Small intestine (tissue), 7 donors: ENCODE measurements around the gene DAAM1. TPM values are rescaled to one million over a fixed set of nuclear protein-coding genes. Genes with fewer than 3 reads are reported as not detected.

Experiments used
- DNase-seq, 2 donors: peaks; one replicate each; pipeline versions ENCODE4 v3.0.0 to v3.0.0-alpha.2; 2013
- FAIRE-seq: peaks from 2 replicates; lab custom pipeline; 2012; peaks lifted over from hg19 to GRCh38; lab: Jason Lieb, UNC
- H3K27ac ChIP-seq, 3 donors: one replicate each; pipeline ENCODE4 v1.5.1; 2013; ENCODE audit warnings: low read length in 2 of 3, mild to moderate bottlenecking in 2 of 3, control low read depth in 1 of 3, inconsistent platforms in 1 of 3, low read depth in 1 of 3, moderate library complexity in 1 of 3
- H3K27me3 ChIP-seq, 3 donors: one replicate each; pipeline ENCODE4 v1.6.1; 2013; ENCODE audit warnings: low read length in 3 of 3, inconsistent platforms in 1 of 3; ENCODE audit not compliant: control insufficient read depth in 3 of 3, insufficient read depth in 3 of 3
- H3K36me3 ChIP-seq, 3 donors: one replicate each; pipeline ENCODE4 v1.6.1; 2013; ENCODE audit warnings: low read length in 3 of 3, inconsistent platforms in 1 of 3, low read depth in 1 of 3, mild to moderate bottlenecking in 1 of 3, moderate library complexity in 1 of 3; ENCODE audit not compliant: control insufficient read depth in 3 of 3, insufficient read depth in 2 of 3
- H3K4me1 ChIP-seq, 3 donors: one replicate each; pipeline ENCODE4 v1.6.1; 2013; ENCODE audit warnings: low read length in 2 of 3, inconsistent platforms in 1 of 3, low read depth in 1 of 3, mild to moderate bottlenecking in 1 of 3, moderate library complexity in 1 of 3; ENCODE audit not compliant: control insufficient read depth in 3 of 3, insufficient read depth in 2 of 3
- H3K4me3 ChIP-seq, 3 donors: one replicate each; pipeline ENCODE4 v1.5.1; 2013; ENCODE audit warnings: low read length in 3 of 3, control low read depth in 1 of 3, inconsistent platforms in 1 of 3, low read depth in 1 of 3, mild to moderate bottlenecking in 1 of 3, moderate library complexity in 1 of 3
- H3K9me3 ChIP-seq, 2 donors: one replicate each; pipeline ENCODE4 v1.6.1; 2013; ENCODE audit warnings: low read depth in 1 of 2, low read length in 1 of 2; ENCODE audit not compliant: control insufficient read depth in 2 of 2, insufficient read depth in 1 of 2
- WGBS, 3 donors: extraction: QIAGEN DNeasy Blood & Tissue Kit; methylation state at CpG; one replicate each; pipeline ENCODE4 v1.1.7; 2013; 5-methylcytosine and 5-hydroxymethylcytosine counted together
- polyA plus RNA-seq, 4 donors: library from polyadenylated mRNA; stranded (reverse) in 3 of 4; unstranded in 1 of 4; fragments of 200-250 nt in 3 of 4; fragments of 120-200 nt in 1 of 4; gene quantifications; one replicate each; pipeline versions ENCODE4 v1.2.1 to v1.2.3, GENCODE V29; 2013
- donor health status: healthy with polysubstance abuse.
- donor health status: control.
- donor health status: control.
- donor health status: Bipolar disorder and iron deficiency.
- donor health status: healthy.

DAAM1 gene
- polyA plus RNA-seq, 4 donors: 5.4 to 34.0 (median 11.9) TPM

- peak; percentile 12 to 90 for DNase-seq
- WGBS, 3 donors: 60 to 71% (median 62%) methylated on average over 3 of the region's 3 CpGs
- Histone ChIP-seq H3K9me3 (no peaks in the 10 kb centered on the region), H3K27me3 (no peaks in the 10 kb centered on the region), H3K4me1 (peaks cover 0 to 35% (median 0%) of the 10 kb centered on the region in 3 donors), H3K27ac (peak overlapping the region in 1 of 3 donors; percentile 81), H3K4me3 (no peak overlapping the region), H3K36me3 (peaks cover 0 to 25% (median 10%) of the 10 kb centered on the region in 3 donors)
- FAIRE-seq: no peak
Observed at GRCh38 chr14:59347915-59348314, 159.4 kb downstream of the DAAM1 start.

DNA sequence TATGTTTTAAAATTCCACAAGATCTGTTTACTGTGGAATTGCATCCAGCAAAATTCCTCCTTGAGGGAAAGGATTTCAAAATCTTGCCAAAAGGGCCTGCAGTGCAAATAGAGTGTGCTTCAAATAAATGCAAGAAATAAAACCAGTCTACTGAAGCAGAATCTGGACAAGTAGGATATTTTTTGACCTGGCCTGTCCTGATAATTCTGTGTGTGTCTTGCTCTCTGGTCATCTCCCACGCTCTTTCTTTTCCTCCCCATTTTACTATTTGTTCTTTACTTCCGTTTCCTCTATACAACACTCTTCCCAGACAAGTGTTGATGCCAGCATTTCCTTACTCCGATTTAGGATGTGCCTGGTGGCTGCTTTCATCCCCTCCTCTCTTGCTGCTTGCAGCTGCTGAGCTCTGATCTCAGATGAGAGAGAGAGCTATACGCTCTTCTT is 160.8 kb downstream of the DAAM1 start:
- Histone ChIP-seq H3K36me3 (peaks cover 0 to 32% (median 10%) of the 10 kb centered on the region in 3 donors), H3K4me3 (no peak overlapping the region), H3K4me1 (peaks cover 0 to 27% (median 0%) of the 10 kb centered on the region in 3 donors), H3K27me3 (no peaks in the 10 kb centered on the region), H3K27ac (peak overlapping the region in 2 of 3 donors; percentile 15 to 26), H3K9me3 (no peaks in the 10 kb centered on the region)
- DNase-seq (no peak), FAIRE-seq (no peak)
- WGBS, 3 donors: 66 to 92% (median 91%) methylated on average over 4 of the region's 4 CpGs

DNA sequence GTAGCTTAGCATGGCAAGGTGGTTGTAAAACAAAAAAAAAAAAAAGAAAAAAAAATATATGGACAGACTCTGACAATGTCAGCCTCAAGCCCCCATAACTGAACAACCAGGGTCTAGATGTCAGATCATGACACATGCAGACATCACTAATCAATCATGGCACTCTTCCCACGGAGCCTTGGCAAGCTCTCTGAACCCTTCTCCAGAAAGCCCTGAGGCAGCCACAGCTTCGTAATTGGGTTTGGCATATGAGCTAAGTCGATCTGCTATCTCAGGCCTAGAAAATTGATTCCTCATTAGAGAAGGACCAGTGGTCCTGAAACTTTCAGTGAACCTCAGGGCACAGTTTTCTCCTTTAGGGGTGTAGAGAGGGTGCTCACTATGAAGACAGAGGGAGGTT is 164.5 kb downstream of the DAAM1 start:
- FAIRE-seq: no peak
- WGBS, 3 donors: 87 to 94% (median 91%) methylated on average over 3 of the region's 3 CpGs
- Histone ChIP-seq H3K36me3 (peaks cover 0 to 39% (median 8%) of the 10 kb centered on the region in 3 donors), H3K4me1 (peaks cover 0 to 12% (median 0%) of the 10 kb centered on the region in 3 donors), H3K9me3 (no peaks in the 10 kb centered on the region), H3K27me3 (no peaks in the 10 kb centered on the region), H3K27ac (no peak overlapping the region), H3K4me3 (no peak overlapping the region)
- DNase-seq: no peak

DNA sequence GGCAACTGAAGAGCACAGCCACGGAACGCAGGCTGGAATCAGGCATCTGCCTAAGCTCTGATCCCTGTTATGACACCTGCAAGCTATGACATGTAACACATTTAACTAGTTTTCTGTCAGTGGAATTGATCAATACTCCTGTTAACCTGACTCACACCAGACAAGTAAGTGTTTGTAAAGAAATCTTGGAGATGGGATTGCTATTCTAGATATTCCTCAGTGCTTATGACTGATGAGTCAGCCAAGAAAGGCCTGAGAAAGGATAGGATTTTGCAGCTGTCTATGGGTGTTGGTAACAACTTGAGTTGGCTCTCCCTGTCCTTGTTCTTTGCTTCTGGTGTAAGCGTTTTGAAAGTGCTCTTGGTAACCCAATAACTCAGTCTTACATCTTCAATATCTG is 166.2 kb downstream of the DAAM1 start:
- H3K27me3 ChIP-seq: no peaks in the 10 kb centered on the region
- no peaks in the 10 kb centered on the region for H3K4me1 ChIP-seq
- DNase-seq (no peak), FAIRE-seq (no peak)
- 93 to 98% (median 95%) methylated on average over 3 of the region's 3 CpGs for WGBS, 3 donors
- no peak overlapping the region for H3K27ac ChIP-seq
- H3K4me3 ChIP-seq: no peak overlapping the region
- H3K9me3 ChIP-seq: no peaks in the 10 kb centered on the region
- peaks cover 0 to 35% (median 8%) of the 10 kb centered on the region in 3 donors for H3K36me3 ChIP-seq

- no peak for DNase-seq
- Histone ChIP-seq H3K27me3 (no peaks in the 10 kb centered on the region), H3K4me1 (no peaks in the 10 kb centered on the region), H3K9me3 (no peaks in the 10 kb centered on the region), H3K36me3 (peaks cover 0 to 32% (median 8%) of the 10 kb centered on the region in 3 donors), H3K4me3 (no peak overlapping the region), H3K27ac (no peak overlapping the region)
- no peak for FAIRE-seq
- 91 to 93% (median 92%) methylated on average over 3 of the region's 3 CpGs for WGBS, 3 donors
Observed at GRCh38 chr14:59355091-59355490, 166.6 kb downstream of the DAAM1 start.

DNA sequence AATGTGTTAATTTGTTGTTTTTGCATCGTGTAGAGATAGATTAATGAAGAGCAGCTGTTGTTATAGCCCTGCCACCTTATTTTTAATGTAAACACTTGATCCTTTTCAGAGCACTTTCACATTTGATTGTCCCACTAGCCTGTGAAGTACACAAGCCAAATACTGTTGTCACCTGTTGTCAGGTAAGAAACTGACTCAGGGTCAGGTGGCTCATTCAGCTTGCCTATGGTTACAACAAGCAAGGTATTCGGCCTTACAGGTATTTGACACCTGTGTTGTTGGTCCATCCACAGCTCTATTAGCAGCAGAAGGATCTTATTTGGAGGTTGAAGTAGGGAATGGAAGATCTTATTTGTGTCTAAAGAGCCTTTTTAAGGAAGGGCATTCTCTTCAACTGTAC is 167.8 kb downstream of the DAAM1 start:
- 53 to 66% (median 64%) methylated on average over 2 of the region's 2 CpGs for WGBS, 3 donors
- no peaks in the 10 kb centered on the region for H3K9me3 ChIP-seq
- no peak overlapping the region for H3K4me3 ChIP-seq
- no peaks in the 10 kb centered on the region for H3K27me3 ChIP-seq
- no peak for FAIRE-seq
- peaks cover 0 to 7% (median 0%) of the 10 kb centered on the region in 3 donors for H3K4me1 ChIP-seq
- H3K27ac ChIP-seq: peak overlapping the region in 1 of 3 donors; percentile 49
- DNase-seq: no peak
- H3K36me3 ChIP-seq: peaks cover 0 to 29% (median 2%) of the 10 kb centered on the region in 3 donors

DNA sequence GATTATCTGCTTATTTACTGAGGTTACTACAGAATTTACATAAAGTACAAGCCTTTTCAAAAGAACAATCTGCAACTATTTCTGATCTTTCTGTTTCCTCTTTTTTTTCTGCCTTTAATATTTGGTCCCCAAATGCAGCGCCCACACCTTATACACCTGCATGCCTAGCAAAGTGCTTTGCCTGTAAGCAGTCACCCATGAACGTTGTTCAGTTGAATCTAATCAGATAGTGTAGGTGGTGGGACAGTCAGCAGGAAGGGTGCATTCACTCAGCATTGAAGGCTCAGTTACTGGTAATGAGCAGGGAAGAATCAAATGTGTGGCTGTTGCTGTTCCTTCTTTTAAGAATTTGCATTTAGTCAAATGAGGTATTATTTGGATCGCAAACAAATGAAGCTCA is 168.3 kb downstream of the DAAM1 start:
- H3K27ac ChIP-seq: peak overlapping the region in 1 of 3 donors; percentile 5
- no peaks in the 10 kb centered on the region for H3K27me3 ChIP-seq
- peaks cover 0 to 32% (median 2%) of the 10 kb centered on the region in 3 donors for H3K36me3 ChIP-seq

DNA sequence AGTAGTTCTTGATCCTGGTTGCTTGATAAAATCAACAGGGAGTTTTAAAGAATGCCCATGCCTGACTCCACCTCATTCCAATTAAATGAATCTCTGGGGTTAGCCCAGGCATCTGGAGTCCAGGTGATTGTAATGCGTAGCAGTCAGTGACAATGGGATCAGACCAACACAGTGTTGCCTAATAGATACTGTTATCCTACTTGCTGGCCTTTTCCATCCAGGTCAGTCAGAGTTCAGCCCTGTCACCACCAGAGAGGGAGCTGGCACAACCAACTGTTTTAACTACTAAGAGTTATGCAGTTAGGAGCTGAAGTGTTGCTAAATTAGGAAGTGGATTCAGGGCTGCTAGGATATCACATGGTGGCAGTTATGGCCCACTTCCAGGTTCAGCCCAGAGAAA is 169.6 kb downstream of the DAAM1 start:
- Histone ChIP-seq H3K4me3 (no peak overlapping the region), H3K9me3 (no peaks in the 10 kb centered on the region), H3K4me1 (peaks cover 0 to 15% (median 3%) of the 10 kb centered on the region in 3 donors), H3K36me3 (peaks cover 0 to 29% (median 0%) of the 10 kb centered on the region in 3 donors), H3K27me3 (no peaks in the 10 kb centered on the region), H3K27ac (no peak overlapping the region)
- no peak for FAIRE-seq
- 62 to 97% (median 79%) methylated on average over 1 of the region's 1 CpG for WGBS, 3 donors
- DNase-seq: no peak

More for the DNA sequence above, 168.3 kb downstream of the DAAM1 start:
- FAIRE-seq (no peak), DNase-seq (no peak)
- WGBS, 3 donors: 83 to 89% (median 86%) methylated on average over 3 of the region's 3 CpGs
- Histone ChIP-seq H3K4me1 (peaks cover 0 to 11% (median 0%) of the 10 kb centered on the region in 3 donors), H3K4me3 (no peak overlapping the region), H3K9me3 (no peaks in the 10 kb centered on the region)

GRCh38 chr14:59358784-59359183 is 170.3 kb downstream of the DAAM1 start:
- peaks cover 0 to 28% (median 0%) of the 10 kb centered on the region in 3 donors for H3K36me3 ChIP-seq
- H3K4me1 ChIP-seq: peaks cover 0 to 15% (median 9%) of the 10 kb centered on the region in 3 donors
- H3K9me3 ChIP-seq: no peaks in the 10 kb centered on the region
- H3K4me3 ChIP-seq: no peak overlapping the region
- DNase-seq (peak in 1 of 2 donors; percentile 16), FAIRE-seq (no peak)
- WGBS, 3 donors: 19 to 72% (median 48%) methylated on average over 1 of the region's 1 CpG
- H3K27me3 ChIP-seq: no peaks in the 10 kb centered on the region
- no peak overlapping the region for H3K27ac ChIP-seq
